HUES64 (cell line): Measurements from ENCODE around the gene MYH9.

Experiments
- H3K27ac ChIP-seq: 2 replicates; pipeline ENCODE4 v1.7.0; 2013; ENCODE audit warnings: low read depth, low read length, inconsistent platforms
- H3K27me3 ChIP-seq: 2 replicates; pipeline ENCODE4 v1.6.1; 2013; ENCODE audit warnings: mild to moderate bottlenecking, low read length; ENCODE audit not compliant: insufficient read depth
- H3K36me3 ChIP-seq: 2 replicates; pipeline ENCODE4 v1.6.1; 2013; ENCODE audit warnings: mild to moderate bottlenecking, low read length; ENCODE audit not compliant: insufficient read depth
- H3K4me1 ChIP-seq: 2 replicates; pipeline ENCODE4 v1.6.1; 2013; ENCODE audit warnings: mild to moderate bottlenecking, low read length, moderate library complexity; ENCODE audit not compliant: insufficient read depth
- H3K4me3 ChIP-seq: 2 replicates; pipeline ENCODE4 v1.5.1; 2013; ENCODE audit warnings: mild to moderate bottlenecking, low read length, moderate library complexity
- H3K9ac ChIP-seq: 2 replicates; pipeline ENCODE4 v1.6.1; 2013; ENCODE audit warnings: mild to moderate bottlenecking, low read depth, low read length
- H3K9me3 ChIP-seq: 2 replicates; pipeline ENCODE4 v1.6.1; 2013; ENCODE audit warnings: low read depth, low read length; ENCODE audit not compliant: insufficient read depth
- whole genome bisulfite sequencing: fragments of 150-250, 120-280 bp; methylation state at CpG from one replicate; pipeline ENCODE4 v1.1.7; 2013; ENCODE audit warnings: missing lambda C conversion rate; 5-methylcytosine and 5-hydroxymethylcytosine counted together

The MYH9 gene

GRCh38 chr22:36311386-36312085 is 76.2 kb downstream of the MYH9 start:
- H3K4me3 ChIP-seq: no peak overlapping the region
- no peaks in the 10 kb centered on the region for H3K9me3 ChIP-seq
- peaks cover 94% of the 10 kb centered on the region for H3K36me3 ChIP-seq
- no peaks in the 10 kb centered on the region for H3K27me3 ChIP-seq
- H3K4me1 ChIP-seq: no peaks in the 10 kb centered on the region
- no peak overlapping the region for H3K27ac ChIP-seq
- 89% methylated on average over 18 of the region's 18 CpGs for WGBS
- no peak overlapping the region for H3K9ac ChIP-seq

- H3K4me3 ChIP-seq: no peak overlapping the region
- H3K9ac ChIP-seq: no peak overlapping the region
- H3K27me3 ChIP-seq: no peaks in the 10 kb centered on the region
- H3K36me3 ChIP-seq: peaks cover 95% of the 10 kb centered on the region
- H3K27ac ChIP-seq: no peak overlapping the region
- no peaks in the 10 kb centered on the region for H3K9me3 ChIP-seq
- 97% methylated on average over 17 of the region's 17 CpGs for WGBS
- no peaks in the 10 kb centered on the region for H3K4me1 ChIP-seq
Measured at GRCh38 chr22:36308880-36309279, 78.9 kb downstream of the MYH9 start.

- Histone ChIP-seq H3K4me1 (no peaks in the 10 kb centered on the region), H3K4me3 (no peak overlapping the region), H3K27ac (no peak overlapping the region), H3K27me3 (no peaks in the 10 kb centered on the region), H3K9ac (no peak overlapping the region), H3K36me3 (peaks cover 95% of the 10 kb centered on the region), H3K9me3 (no peaks in the 10 kb centered on the region)
- WGBS: 93% methylated on average over 18 of the region's 18 CpGs
Measured at GRCh38 chr22:36306227-36306626, 81.5 kb downstream of the MYH9 start.

- H3K4me1 ChIP-seq: no peaks in the 10 kb centered on the region
- no peaks in the 10 kb centered on the region for H3K9me3 ChIP-seq
- H3K27me3 ChIP-seq: no peaks in the 10 kb centered on the region
- H3K4me3 ChIP-seq: no peak overlapping the region
- no peak overlapping the region for H3K9ac ChIP-seq
- WGBS: 96% methylated on average over 19 of the region's 19 CpGs
- H3K27ac ChIP-seq: no peak overlapping the region
- peaks cover 95% of the 10 kb centered on the region for H3K36me3 ChIP-seq
Measured at GRCh38 chr22:36305813-36306212, 82.0 kb downstream of the MYH9 start.

GRCh38 chr22:36304429-36304828 is 83.3 kb downstream of the MYH9 start:
- Histone ChIP-seq H3K4me3 (no peak overlapping the region), H3K27me3 (no peaks in the 10 kb centered on the region), H3K9me3 (no peaks in the 10 kb centered on the region), H3K4me1 (no peaks in the 10 kb centered on the region), H3K36me3 (peaks cover 97% of the 10 kb centered on the region), H3K9ac (no peak overlapping the region), H3K27ac (no peak overlapping the region)
- WGBS: 93% methylated on average over 10 of the region's 10 CpGs

GRCh38 chr22:36303874-36304273 is 83.9 kb downstream of the MYH9 start:
- peak overlapping the region; percentile 20; the same call in 1 of the 2 replicates for H3K9ac ChIP-seq
- peaks cover 97% of the 10 kb centered on the region for H3K36me3 ChIP-seq
- no peak overlapping the region for H3K27ac ChIP-seq
- no peaks in the 10 kb centered on the region for H3K9me3 ChIP-seq
- H3K27me3 ChIP-seq: no peaks in the 10 kb centered on the region
- H3K4me1 ChIP-seq: no peaks in the 10 kb centered on the region
- no peak overlapping the region for H3K4me3 ChIP-seq
- WGBS: 95% methylated on average over 13 of the region's 13 CpGs

GRCh38 chr22:36303115-36303467 is 84.7 kb downstream of the MYH9 start:
- Histone ChIP-seq H3K27ac (no peak overlapping the region), H3K27me3 (no peaks in the 10 kb centered on the region), H3K4me1 (no peaks in the 10 kb centered on the region), H3K4me3 (no peak overlapping the region), H3K36me3 (peaks cover 97% of the 10 kb centered on the region), H3K9me3 (no peaks in the 10 kb centered on the region), H3K9ac (no peak overlapping the region)
- WGBS: 90% methylated on average over 9 of the region's 9 CpGs

- 97% methylated on average over 16 of the region's 17 CpGs for WGBS
- Histone ChIP-seq H3K9me3 (no peaks in the 10 kb centered on the region), H3K9ac (no peak overlapping the region), H3K27ac (no peak overlapping the region), H3K27me3 (no peaks in the 10 kb centered on the region), H3K4me1 (no peaks in the 10 kb centered on the region), H3K4me3 (no peak overlapping the region), H3K36me3 (peaks cover 98% of the 10 kb centered on the region)
Measured at GRCh38 chr22:36302439-36303114, 85.2 kb downstream of the MYH9 start.

- Histone ChIP-seq H3K36me3 (peaks cover 98% of the 10 kb centered on the region), H3K27me3 (no peaks in the 10 kb centered on the region), H3K4me3 (no peak overlapping the region), H3K9ac (no peak overlapping the region), H3K27ac (no peak overlapping the region), H3K9me3 (no peaks in the 10 kb centered on the region), H3K4me1 (no peaks in the 10 kb centered on the region)
- WGBS: 94% methylated on average over 7 of the region's 8 CpGs
Measured at GRCh38 chr22:36301851-36302250, 85.9 kb downstream of the MYH9 start.

GRCh38 chr22:36301384-36301828 is 86.4 kb downstream of the MYH9 start:
- Histone ChIP-seq H3K27me3 (no peaks in the 10 kb centered on the region), H3K4me3 (no peak overlapping the region), H3K36me3 (peaks cover 98% of the 10 kb centered on the region), H3K9me3 (no peaks in the 10 kb centered on the region), H3K27ac (no peak overlapping the region), H3K4me1 (no peaks in the 10 kb centered on the region), H3K9ac (no peak overlapping the region)
- WGBS: 39% methylated on average over 12 of the region's 13 CpGs

GRCh38 chr22:36300396-36301212 is 87.2 kb downstream of the MYH9 start:
- Histone ChIP-seq H3K4me1 (no peaks in the 10 kb centered on the region), H3K27me3 (no peaks in the 10 kb centered on the region), H3K9ac (no peak overlapping the region), H3K27ac (no peak overlapping the region), H3K4me3 (no peak overlapping the region), H3K9me3 (no peaks in the 10 kb centered on the region), H3K36me3 (peaks cover 98% of the 10 kb centered on the region)
- 96% methylated on average over 24 of the region's 24 CpGs for WGBS
